ENCODE data around the gene ZNF776. TPM values are rescaled to one million over a fixed set of nuclear protein-coding genes. Genes with fewer than 3 reads are reported as not detected.
"Not testable (repeated sequence)": the region's sequence is repeated elsewhere in the genome, so short reads cannot be mapped to it uniquely, and the experiment has no call there.

Gene ZNF776
- total and polyA plus RNA-seq, 3 experiments from 2014 or later, result 7.0 to 17.2 (median 13.3) TPM

GRCh38 chr19:57719901-57720519 is 26.6 kb upstream of the ZNF776 start:
- Mint-ChIP-seq H3K4me1 (peaks cover 11 to 16% (median 15%) of the 10 kb centered on the region in 3 donors), H3K27ac (no peak overlapping the region), H3K9me3 (peaks cover 28 to 91% (median 86%) of the 10 kb centered on the region in 5 donors), H3K27me3 (no peaks in the 10 kb centered on the region), H3K4me3 (no peak overlapping the region), H3K36me3 (peaks cover 49 to 78% (median 66%) of the 10 kb centered on the region in 3 donors)
- no peak for DNase-seq
- peaks cover 49% of the 10 kb centered on the region for H3K9me3 ChIP-seq (ENCODE audit: low read length)
- peaks cover 32% of the 10 kb centered on the region for H3K36me3 ChIP-seq (ENCODE audit: insufficient read depth, low read length)
- H3K4me1 ChIP-seq (ENCODE audit: insufficient read depth, low read length), result no peaks in the 10 kb centered on the region
- ChIA-PET POLR2A (no interaction called here), CTCF (no interaction called here)
- H3K27ac ChIP-seq (ENCODE audit: low read depth, low read length), result no peak overlapping the region
- H3K4me3 ChIP-seq (ENCODE audit: low read length), result peak overlapping the region; percentile 7
- no peaks in the 10 kb centered on the region for H3K27me3 ChIP-seq (ENCODE audit: insufficient read depth, low read length, poor library complexity, severe bottlenecking)

GRCh38 chr19:57720878-57721277 is 25.7 kb upstream of the ZNF776 start:
- no peak overlapping the region for H3K27ac ChIP-seq (ENCODE audit: low read depth, low read length)
- H3K4me3 ChIP-seq (ENCODE audit: low read length), result peak overlapping the region; percentile 17
- H3K27me3 ChIP-seq (ENCODE audit: insufficient read depth, low read length, poor library complexity, severe bottlenecking), result no peaks in the 10 kb centered on the region
- H3K4me1 ChIP-seq (ENCODE audit: insufficient read depth, low read length), result no peaks in the 10 kb centered on the region
- no peak overlapping the region for H3K27ac Mint-ChIP-seq
- peaks cover 50% of the 10 kb centered on the region for H3K9me3 ChIP-seq (ENCODE audit: low read length)
- peaks cover 26 to 89% (median 83%) of the 10 kb centered on the region in 5 donors for H3K9me3 Mint-ChIP-seq
- H3K4me1 Mint-ChIP-seq, result peaks cover 11 to 20% (median 16%) of the 10 kb centered on the region in 3 donors
- peaks cover 32% of the 10 kb centered on the region for H3K36me3 ChIP-seq (ENCODE audit: insufficient read depth, low read length)
- no peak for DNase-seq
- CTCF ChIA-PET, result no interaction called here
- peaks cover 47 to 74% (median 65%) of the 10 kb centered on the region in 3 donors for H3K36me3 Mint-ChIP-seq
- H3K4me3 Mint-ChIP-seq, result no peak overlapping the region
- H3K27me3 Mint-ChIP-seq, result no peaks in the 10 kb centered on the region
- POLR2A ChIA-PET, result no interaction called here

GRCh38 chr19:57738320-57738719 is 8.3 kb upstream of the ZNF776 start:
- H3K4me1 Mint-ChIP-seq; H3K27ac ChIP-seq (ENCODE audit: low read depth, low read length); H3K36me3 ChIP-seq (ENCODE audit: insufficient read depth, low read length); H3K9me3 Mint-ChIP-seq; H3K27ac Mint-ChIP-seq; H3K9me3 ChIP-seq (ENCODE audit: low read length); H3K4me1 ChIP-seq (ENCODE audit: insufficient read depth, low read length); H3K4me3 ChIP-seq (ENCODE audit: low read length); CTCF ChIA-PET; H3K27me3 ChIP-seq (ENCODE audit: insufficient read depth, low read length, poor library complexity, severe bottlenecking); H3K4me3 Mint-ChIP-seq: not testable (repeated sequence)
- POLR2A ChIA-PET, result interaction anchor here (1.2 kb wide), 1 partner anchor 22 kb away, joined by 3 read pairs; no protein-coding TSS in a partner anchor
- Mint-ChIP-seq H3K36me3 (peaks cover 0 to 12% (median 0%) of the 10 kb centered on the region in 3 donors), H3K27me3 (peaks cover 3 to 14% of the 10 kb centered on the region in 2 donors)
- peak in 3 of 5 donors; percentile 9 to 55 (median 14) for DNase-seq

- H3K9me3 ChIP-seq (ENCODE audit: low read length); DNase-seq; H3K9me3 Mint-ChIP-seq; CTCF ChIA-PET; H3K27ac Mint-ChIP-seq; H3K4me1 ChIP-seq (ENCODE audit: insufficient read depth, low read length); H3K4me3 Mint-ChIP-seq; H3K4me1 Mint-ChIP-seq; H3K27ac ChIP-seq (ENCODE audit: low read depth, low read length); H3K27me3 ChIP-seq (ENCODE audit: insufficient read depth, low read length, poor library complexity, severe bottlenecking); H3K36me3 ChIP-seq (ENCODE audit: insufficient read depth, low read length); H3K4me3 ChIP-seq (ENCODE audit: low read length): not testable (repeated sequence)
- H3K27me3 Mint-ChIP-seq, result peaks cover 3 to 14% of the 10 kb centered on the region in 2 donors
- POLR2A ChIA-PET, result interaction anchor here (1.2 kb wide), 1 partner anchor 23 kb away, joined by 3 read pairs; no protein-coding TSS in a partner anchor
- H3K36me3 Mint-ChIP-seq, result peaks cover 0 to 12% (median 0%) of the 10 kb centered on the region in 3 donors
Observed at GRCh38 chr19:57738770-57739169, 7.8 kb upstream of the ZNF776 start.

GRCh38 chr19:57747472-57747807 is 825 bp downstream of the ZNF776 start:
- ChIA-PET POLR2A (interaction anchor here (0.5 to 1.5 kb wide), 3 partner anchors 9 to 72 kb away, joined by 4 to 5 read pairs (median 4); no protein-coding TSS in a partner anchor), CTCF (interaction anchor here (1.3 to 1.5 kb wide), 2 partner anchors 34 to 72 kb away, joined by 3 read pairs; no protein-coding TSS in a partner anchor)
- no peaks in the 10 kb centered on the region for H3K27me3 Mint-ChIP-seq
- H3K9me3 Mint-ChIP-seq, result peaks cover 4 to 57% (median 54%) of the 10 kb centered on the region in 5 donors
- peaks cover 46% of the 10 kb centered on the region for H3K9me3 ChIP-seq (ENCODE audit: low read length)
- peaks cover 44% of the 10 kb centered on the region for H3K36me3 ChIP-seq (ENCODE audit: insufficient read depth, low read length)
- H3K27me3 ChIP-seq (ENCODE audit: insufficient read depth, low read length, poor library complexity, severe bottlenecking), result no peaks in the 10 kb centered on the region
- H3K4me1 ChIP-seq (ENCODE audit: insufficient read depth, low read length), result peaks cover 19% of the 10 kb centered on the region
- peaks cover 26 to 53% (median 41%) of the 10 kb centered on the region in 3 donors for H3K4me1 Mint-ChIP-seq
- peak overlapping the region; percentile 87 for H3K27ac ChIP-seq (ENCODE audit: low read depth, low read length)
- H3K4me3 Mint-ChIP-seq, result peak overlapping the region; percentile 92 to 98 (median 95)
- no peak for DNase-seq
- peak overlapping the region in 7 of 8 donors; percentile 93 to 98 (median 95) for H3K27ac Mint-ChIP-seq
- H3K4me3 ChIP-seq (ENCODE audit: low read length), result peak overlapping the region; percentile 99
- H3K36me3 Mint-ChIP-seq, result peaks cover 33 to 62% (median 54%) of the 10 kb centered on the region in 3 donors

- Mint-ChIP-seq H3K4me3 (peak overlapping the region; percentile 60 to 98 (median 92)), H3K36me3 (peaks cover 39 to 68% (median 60%) of the 10 kb centered on the region in 3 donors), H3K9me3 (peaks cover 8 to 63% (median 60%) of the 10 kb centered on the region in 5 donors), H3K27ac (peak overlapping the region in 4 of 8 donors; percentile 11 to 93 (median 26)), H3K27me3 (no peaks in the 10 kb centered on the region), H3K4me1 (peaks cover 26 to 55% (median 41%) of the 10 kb centered on the region in 3 donors)
- Histone ChIP-seq H3K27ac (ENCODE audit: low read depth, low read length) (no peak overlapping the region), H3K4me3 (ENCODE audit: low read length) (peak overlapping the region; percentile 99), H3K27me3 (ENCODE audit: insufficient read depth, low read length, poor library complexity, severe bottlenecking) (no peaks in the 10 kb centered on the region), H3K4me1 (ENCODE audit: insufficient read depth, low read length) (peaks cover 19% of the 10 kb centered on the region), H3K9me3 (ENCODE audit: low read length) (peaks cover 52% of the 10 kb centered on the region), H3K36me3 (ENCODE audit: insufficient read depth, low read length) (peaks cover 49% of the 10 kb centered on the region)
- POLR2A ChIA-PET, result no interaction called here
- no peak for DNase-seq
- CTCF ChIA-PET, result interaction anchor here (1.5 kb wide), 1 partner anchor 71 kb away, joined by 3 read pairs; no protein-coding TSS in a partner anchor
Observed at GRCh38 chr19:57748029-57748428, 1.4 kb downstream of the ZNF776 start.

- Mint-ChIP-seq H3K27ac (no peak overlapping the region), H3K36me3 (peaks cover 53 to 97% (median 96%) of the 10 kb centered on the region in 3 donors), H3K27me3 (no peaks in the 10 kb centered on the region), H3K4me1 (peaks cover 6 to 27% (median 12%) of the 10 kb centered on the region in 3 donors), H3K9me3 (peaks cover 30 to 95% (median 85%) of the 10 kb centered on the region in 5 donors), H3K4me3 (no peak overlapping the region)
- ChIA-PET POLR2A (no interaction called here), CTCF (no interaction called here)
- H3K27ac ChIP-seq (ENCODE audit: low read depth, low read length), result no peak overlapping the region
- no peaks in the 10 kb centered on the region for H3K4me1 ChIP-seq (ENCODE audit: insufficient read depth, low read length)
- no peaks in the 10 kb centered on the region for H3K27me3 ChIP-seq (ENCODE audit: insufficient read depth, low read length, poor library complexity, severe bottlenecking)
- H3K4me3 ChIP-seq (ENCODE audit: low read length), result peak overlapping the region; percentile 12
- DNase-seq, result no peak
- H3K9me3 ChIP-seq (ENCODE audit: low read length), result peaks cover 87% of the 10 kb centered on the region
- H3K36me3 ChIP-seq (ENCODE audit: insufficient read depth, low read length), result peaks cover 62% of the 10 kb centered on the region
Observed at GRCh38 chr19:57754091-57754673, 7.6 kb downstream of the ZNF776 start.

- peaks cover 50 to 97% (median 95%) of the 10 kb centered on the region in 3 donors for H3K36me3 Mint-ChIP-seq
- H3K27ac Mint-ChIP-seq, result no peak overlapping the region
- Histone ChIP-seq H3K4me1 (ENCODE audit: insufficient read depth, low read length) (no peaks in the 10 kb centered on the region), H3K4me3 (ENCODE audit: low read length) (no peak overlapping the region), H3K27me3 (ENCODE audit: insufficient read depth, low read length, poor library complexity, severe bottlenecking) (no peaks in the 10 kb centered on the region), H3K27ac (ENCODE audit: low read depth, low read length) (no peak overlapping the region), H3K36me3 (ENCODE audit: insufficient read depth, low read length) (peaks cover 54% of the 10 kb centered on the region), H3K9me3 (ENCODE audit: low read length) (peaks cover 82% of the 10 kb centered on the region)
- no peak overlapping the region for H3K4me3 Mint-ChIP-seq
- H3K4me1 Mint-ChIP-seq, result peaks cover 7 to 19% (median 8%) of the 10 kb centered on the region in 3 donors
- POLR2A ChIA-PET, result no interaction called here
- CTCF ChIA-PET, result no interaction called here
- no peak for DNase-seq
- H3K9me3 Mint-ChIP-seq, result peaks cover 30 to 92% (median 80%) of the 10 kb centered on the region in 5 donors
- H3K27me3 Mint-ChIP-seq, result no peaks in the 10 kb centered on the region
Observed at GRCh38 chr19:57755031-57755430, 8.4 kb downstream of the ZNF776 start.
